Loucy (cell line): ENCODE results near the gene PRELP.

ENCODE experiments used
- H2AFZ ChIP-seq: fragments of 200-600 bp; sonication (generic); 2 replicates; pipeline ENCODE4 v1.6.0; 2016; ENCODE audit warnings: antibody characterized with exemption, mild to moderate bottlenecking, low read length, moderate library complexity
- H3F3A ChIP-seq: fragments of 200-600 bp; 2 replicates; pipeline ENCODE4 v1.6.0; 2016; ENCODE audit warnings: antibody characterized with exemption, low read depth, mild to moderate bottlenecking
- H3K27me3 ChIP-seq: fragments of 200-600 bp; sonication (generic); 2 replicates; pipeline ENCODE4 v1.6.1; 2014; ENCODE audit warnings: low read length, mild to moderate bottlenecking; ENCODE audit not compliant: insufficient read depth, poor library complexity, severe bottlenecking
- H3K36me3 ChIP-seq: fragments of 200-600 bp; sonication (generic); 2 replicates; pipeline ENCODE4 v1.6.1; 2016; ENCODE audit warnings: low read length; ENCODE audit not compliant: insufficient read depth
- H3K4me1 ChIP-seq: fragments of 200-600 bp; sonication (generic); 2 replicates; pipeline ENCODE4 v1.5.1; 2014; ENCODE audit warnings: low read length, mild to moderate bottlenecking; ENCODE audit not compliant: insufficient read depth, poor library complexity, severe bottlenecking
- H3K4me2 ChIP-seq: fragments of 200-600 bp; sonication (generic); 2 replicates; pipeline ENCODE4 v1.6.0; 2014; ENCODE audit warnings: antibody characterized with exemption, low read length, low read depth, mild to moderate bottlenecking; ENCODE audit not compliant: poor library complexity, severe bottlenecking
- H3K4me3 ChIP-seq: fragments of 200-600 bp; sonication (generic); 2 replicates; pipeline ENCODE4 v1.5.1; 2014; ENCODE audit warnings: low read length, mild to moderate bottlenecking, mixed read lengths; ENCODE audit not compliant: poor library complexity, severe bottlenecking
- H3K79me2 ChIP-seq: fragments of 200-600 bp; sonication (generic); 2 replicates; pipeline ENCODE4 v1.6.1; 2014; ENCODE audit warnings: low read length; ENCODE audit not compliant: insufficient read depth
- H3K9ac ChIP-seq: fragments of 200-600 bp; sonication (generic); 2 replicates; pipeline ENCODE4 v1.6.0; 2014; ENCODE audit warnings: mild to moderate bottlenecking, low read depth, low read length, moderate library complexity; ENCODE audit not compliant: poor library complexity, severe bottlenecking
- H3K9me2 ChIP-seq: fragments of 200-600 bp; sonication (generic); replicated peaks from 2 replicates; pipeline ENCODE4 v1.6.1; 2016; ENCODE audit warnings: low read depth, low read length, mixed read lengths
- H3K9me3 ChIP-seq: fragments of 200-600 bp; sonication (generic); 2 replicates; pipeline ENCODE4 v1.6.1; 2014; ENCODE audit warnings: mild to moderate bottlenecking, antibody characterized with exemption, low read length, low read depth; ENCODE audit not compliant: insufficient read depth
- H4K20me1 ChIP-seq: fragments of 200-600 bp; sonication (generic); 2 replicates; pipeline ENCODE4 v1.6.0; 2014; ENCODE audit warnings: antibody characterized with exemption, low read length, mild to moderate bottlenecking; ENCODE audit not compliant: insufficient read depth, poor library complexity, severe bottlenecking
- CTCF ChIP-seq: fragments of 200-600 bp; sonication (generic); conservative IDR thresholded peaks from 2 replicates; pipeline ENCODE4 v1.5.1; 2014; ENCODE audit warnings: mild to moderate bottlenecking, antibody characterized with exemption, low read length
- EZH2phosphoT487 ChIP-seq: fragments of 200-600 bp; IDR thresholded peaks from 2 replicates; pipeline ENCODE4 v1.6.1; 2018; ENCODE audit warnings: antibody characterized with exemption, mild to moderate bottlenecking, moderate library complexity, borderline replicate concordance

Gene PRELP

GRCh38 chr1:203509135-203509534, 33.5 kb downstream of the PRELP start:
- no peak for TF ChIP-seq CTCF
- no peak for TF ChIP-seq EZH2phosphoT487
- H3K9me3 ChIP-seq, result no peaks in the 10 kb centered on the region
- no peaks in the 10 kb centered on the region for H3K27me3 ChIP-seq
- H3K79me2 ChIP-seq, result no peaks in the 10 kb centered on the region
- H3K4me1 ChIP-seq, result peaks cover 7% of the 10 kb centered on the region
- H4K20me1 ChIP-seq, result no peaks in the 10 kb centered on the region
- no peaks in the 10 kb centered on the region for H3K36me3 ChIP-seq
- H3K4me2 ChIP-seq, result no peak overlapping the region
- H2AFZ ChIP-seq, result peak overlapping the region; percentile 31; the same call in 1 of the 2 replicates
- no peaks in the 10 kb centered on the region for H3F3A ChIP-seq
- no peaks in the 10 kb centered on the region for H3K9me2 ChIP-seq
- no peak overlapping the region for H3K4me3 ChIP-seq
- no peak overlapping the region for H3K9ac ChIP-seq

- H3K27me3 ChIP-seq, result no peaks in the 10 kb centered on the region
- H2AFZ ChIP-seq, result no peak overlapping the region
- no peaks in the 10 kb centered on the region for H3F3A ChIP-seq
- TF ChIP-seq EZH2phosphoT487, result no peak
- TF ChIP-seq CTCF, result no peak
- H3K4me3 ChIP-seq, result no peak overlapping the region
- H3K9ac ChIP-seq, result no peak overlapping the region
- no peaks in the 10 kb centered on the region for H3K79me2 ChIP-seq
- no peaks in the 10 kb centered on the region for H4K20me1 ChIP-seq
- H3K9me2 ChIP-seq, result no peaks in the 10 kb centered on the region
- H3K36me3 ChIP-seq, result no peaks in the 10 kb centered on the region
- H3K4me2 ChIP-seq, result no peak overlapping the region
- peaks cover 7% of the 10 kb centered on the region for H3K4me1 ChIP-seq
- H3K9me3 ChIP-seq, result no peaks in the 10 kb centered on the region
These were observed 35.9 kb downstream of the PRELP start for GRCh38 chr1:203511513-203511912.

DNA sequence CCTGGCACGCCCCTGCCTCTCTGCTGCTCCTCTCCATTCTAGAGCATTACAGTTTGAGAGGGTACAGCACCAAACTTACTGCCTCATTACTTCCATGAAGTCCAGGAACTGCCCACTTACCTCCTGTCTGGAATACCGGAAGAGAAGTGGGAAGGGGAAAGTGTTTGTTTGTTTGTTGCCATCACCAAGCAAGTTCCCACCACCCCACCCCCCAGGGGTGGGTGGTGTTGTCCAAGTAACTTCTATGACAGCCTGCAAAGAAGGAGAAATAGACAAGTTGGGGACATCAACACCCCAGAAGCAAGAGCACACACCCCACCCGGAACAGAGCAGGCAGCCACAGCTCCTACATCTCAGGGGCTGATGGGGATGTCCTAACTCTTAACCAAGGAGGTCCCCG, 36.3 kb downstream of the PRELP start:
- no peaks in the 10 kb centered on the region for H4K20me1 ChIP-seq
- TF ChIP-seq EZH2phosphoT487 (no peak), CTCF (no peak)
- H3K4me1 ChIP-seq, result peaks cover 7% of the 10 kb centered on the region
- no peaks in the 10 kb centered on the region for H3K36me3 ChIP-seq
- H3K79me2 ChIP-seq, result no peaks in the 10 kb centered on the region
- no peak overlapping the region for H2AFZ ChIP-seq
- no peaks in the 10 kb centered on the region for H3F3A ChIP-seq
- H3K9me2 ChIP-seq, result no peaks in the 10 kb centered on the region
- no peak overlapping the region for H3K4me2 ChIP-seq
- no peak overlapping the region for H3K4me3 ChIP-seq
- no peak overlapping the region for H3K9ac ChIP-seq
- H3K27me3 ChIP-seq, result no peaks in the 10 kb centered on the region
- no peaks in the 10 kb centered on the region for H3K9me3 ChIP-seq
